PFSK-1 (cell line): ENCODE results near the gene RFPL2.

Experiments
- FOXP2 ChIP-seq: optimal IDR thresholded peaks from 2 replicates; pipeline ENCODE3; 2011; ENCODE audit warnings: borderline replicate concordance, control low read depth, inconsistent platforms; ENCODE audit not compliant: insufficient read depth; ENCODE audit errors: extremely low read length, extremely low read depth
- POLR2AphosphoS5 ChIP-seq: IDR thresholded peaks from 2 replicates; pipeline ENCODE4 v1.6.1; 2012; ENCODE audit warnings: low read depth, mild to moderate bottlenecking, control low read depth, low read length, moderate library complexity
- SIN3A ChIP-seq: IDR thresholded peaks from 2 replicates; pipeline ENCODE4 v1.6.1; 2012; ENCODE audit warnings: mild to moderate bottlenecking, low read length, moderate library complexity, borderline replicate concordance; ENCODE audit not compliant: insufficient read depth
- TAF1 ChIP-seq: IDR thresholded peaks from 2 replicates; pipeline ENCODE4 v1.6.1; 2012; ENCODE audit warnings: low read length, control low read depth, borderline replicate concordance; ENCODE audit not compliant: insufficient read depth
- TF ChIP-seq, protein P1 (sequence below), 2 experiments: IDR thresholded peaks; 2 replicates each; pipeline versions ENCODE4 v1.6.1 to v1.8.0; 2011 to 2012; ENCODE audit warnings: low read depth in 2 of 2, low read length in 2 of 2, control low read depth in 1 of 2, inconsistent platforms in 1 of 2, mild to moderate bottlenecking in 1 of 2, moderate library complexity in 1 of 2; ENCODE audit not compliant: insufficient read depth in 1 of 2

RFPL2 gene

DNA sequence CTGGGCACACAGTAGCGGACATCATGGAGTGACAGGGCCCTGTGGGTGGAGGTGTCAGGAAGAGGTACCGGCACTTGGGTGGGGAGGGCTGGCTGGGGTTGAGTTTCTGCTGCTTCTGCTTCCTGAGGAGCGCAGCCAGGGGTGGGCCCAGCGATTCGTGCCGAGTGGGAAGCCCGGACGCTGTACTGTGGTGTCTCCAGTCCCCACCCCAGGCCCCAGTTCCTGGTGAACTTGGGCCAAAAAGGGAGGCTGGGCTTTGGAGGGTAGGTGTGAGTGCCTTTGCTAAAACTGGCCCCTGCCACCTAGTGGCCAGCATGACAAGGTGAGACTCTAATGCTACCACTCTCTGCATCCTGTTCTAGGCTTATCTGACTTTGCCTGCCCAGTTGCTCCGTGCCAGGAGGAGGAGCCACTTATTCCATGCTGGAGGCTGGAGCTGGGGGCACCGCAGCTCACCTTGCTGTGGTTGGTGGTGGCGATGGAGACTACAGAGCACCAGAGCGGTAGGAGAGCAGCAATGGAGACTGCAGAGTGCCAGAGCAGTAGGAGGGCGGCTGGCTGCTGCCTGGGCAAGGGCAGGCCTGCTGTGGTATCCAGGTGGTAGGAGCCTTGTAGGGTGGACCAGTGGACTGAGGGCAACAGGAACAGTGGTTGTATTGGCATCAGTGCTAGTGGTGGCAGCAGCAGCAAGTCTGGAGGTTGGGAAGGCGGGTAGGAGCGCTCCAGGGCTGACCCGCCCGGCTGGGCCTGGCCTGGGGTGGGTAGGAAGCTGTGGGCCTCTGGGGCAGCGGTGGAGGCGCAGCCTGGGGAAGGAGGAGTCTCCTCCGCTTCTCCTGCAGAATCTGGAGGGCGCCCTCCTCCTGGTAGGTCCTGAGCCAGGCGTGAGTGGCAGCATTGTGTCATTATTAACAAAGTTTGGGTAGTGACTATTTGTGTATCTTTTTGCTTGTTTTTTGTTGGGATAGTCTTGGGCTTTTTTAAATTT is 2.2 kb upstream of the RFPL2 start:
- TF ChIP-seq, protein P1, sequence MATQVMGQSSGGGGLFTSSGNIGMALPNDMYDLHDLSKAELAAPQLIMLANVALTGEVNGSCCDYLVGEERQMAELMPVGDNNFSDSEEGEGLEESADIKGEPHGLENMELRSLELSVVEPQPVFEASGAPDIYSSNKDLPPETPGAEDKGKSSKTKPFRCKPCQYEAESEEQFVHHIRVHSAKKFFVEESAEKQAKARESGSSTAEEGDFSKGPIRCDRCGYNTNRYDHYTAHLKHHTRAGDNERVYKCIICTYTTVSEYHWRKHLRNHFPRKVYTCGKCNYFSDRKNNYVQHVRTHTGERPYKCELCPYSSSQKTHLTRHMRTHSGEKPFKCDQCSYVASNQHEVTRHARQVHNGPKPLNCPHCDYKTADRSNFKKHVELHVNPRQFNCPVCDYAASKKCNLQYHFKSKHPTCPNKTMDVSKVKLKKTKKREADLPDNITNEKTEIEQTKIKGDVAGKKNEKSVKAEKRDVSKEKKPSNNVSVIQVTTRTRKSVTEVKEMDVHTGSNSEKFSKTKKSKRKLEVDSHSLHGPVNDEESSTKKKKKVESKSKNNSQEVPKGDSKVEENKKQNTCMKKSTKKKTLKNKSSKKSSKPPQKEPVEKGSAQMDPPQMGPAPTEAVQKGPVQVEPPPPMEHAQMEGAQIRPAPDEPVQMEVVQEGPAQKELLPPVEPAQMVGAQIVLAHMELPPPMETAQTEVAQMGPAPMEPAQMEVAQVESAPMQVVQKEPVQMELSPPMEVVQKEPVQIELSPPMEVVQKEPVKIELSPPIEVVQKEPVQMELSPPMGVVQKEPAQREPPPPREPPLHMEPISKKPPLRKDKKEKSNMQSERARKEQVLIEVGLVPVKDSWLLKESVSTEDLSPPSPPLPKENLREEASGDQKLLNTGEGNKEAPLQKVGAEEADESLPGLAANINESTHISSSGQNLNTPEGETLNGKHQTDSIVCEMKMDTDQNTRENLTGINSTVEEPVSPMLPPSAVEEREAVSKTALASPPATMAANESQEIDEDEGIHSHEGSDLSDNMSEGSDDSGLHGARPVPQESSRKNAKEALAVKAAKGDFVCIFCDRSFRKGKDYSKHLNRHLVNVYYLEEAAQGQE (IDR thresholded peaks at IDR 0.05; ENCODE audit: insufficient read depth in 1 of 2, low read depth in 2 of 2, low read length in 2 of 2): no peak
- TF ChIP-seq FOXP2: no peak
- TF ChIP-seq TAF1: no peak

DNA sequence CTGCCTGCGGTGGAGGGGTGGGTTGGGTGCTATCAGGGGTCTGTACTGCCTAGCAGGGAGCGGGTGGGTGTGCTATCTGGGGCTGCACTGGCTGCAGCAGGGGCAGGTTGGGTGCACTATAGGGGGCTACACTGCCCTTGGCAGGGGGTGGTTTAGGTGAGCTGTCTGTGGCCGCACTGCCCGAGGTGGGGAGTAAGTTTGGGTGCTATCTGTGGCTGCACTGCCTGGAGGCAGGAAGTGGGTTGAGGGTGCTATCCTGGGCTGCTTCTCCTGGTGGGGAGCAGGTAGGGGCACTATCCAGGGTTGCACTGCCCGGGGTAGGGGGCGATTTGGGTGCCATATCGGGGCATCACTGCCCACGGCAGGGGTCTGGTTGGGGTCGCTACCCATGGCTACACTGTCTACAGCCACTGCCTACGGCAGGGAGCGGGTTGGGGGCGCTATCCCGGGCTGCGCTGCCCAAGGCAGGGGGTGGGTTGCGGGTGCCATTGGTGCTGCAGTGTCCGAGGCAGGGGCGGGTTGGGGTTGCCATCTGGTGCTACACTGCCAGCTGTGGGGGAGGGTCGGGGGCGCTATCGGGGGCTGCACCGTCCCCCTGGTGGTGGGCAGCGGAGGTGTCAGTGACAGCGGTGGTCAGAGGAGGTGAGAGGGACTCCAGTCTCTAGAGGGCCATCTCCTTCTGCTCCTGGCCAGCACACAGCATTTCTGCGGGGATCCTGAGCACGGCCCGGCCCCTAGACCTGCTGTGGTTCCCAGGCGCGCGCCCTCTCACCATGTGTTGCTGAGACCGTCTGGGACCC is 1.3 kb upstream of the RFPL2 start:
- TF ChIP-seq TAF1 (no peak), POLR2AphosphoS5 (no peak), FOXP2 (no peak), SIN3A (no peak)
- TF ChIP-seq, protein P1 (IDR thresholded peaks at IDR 0.05; ENCODE audit: insufficient read depth in 1 of 2, low read depth in 2 of 2, low read length in 2 of 2): no peak

DNA sequence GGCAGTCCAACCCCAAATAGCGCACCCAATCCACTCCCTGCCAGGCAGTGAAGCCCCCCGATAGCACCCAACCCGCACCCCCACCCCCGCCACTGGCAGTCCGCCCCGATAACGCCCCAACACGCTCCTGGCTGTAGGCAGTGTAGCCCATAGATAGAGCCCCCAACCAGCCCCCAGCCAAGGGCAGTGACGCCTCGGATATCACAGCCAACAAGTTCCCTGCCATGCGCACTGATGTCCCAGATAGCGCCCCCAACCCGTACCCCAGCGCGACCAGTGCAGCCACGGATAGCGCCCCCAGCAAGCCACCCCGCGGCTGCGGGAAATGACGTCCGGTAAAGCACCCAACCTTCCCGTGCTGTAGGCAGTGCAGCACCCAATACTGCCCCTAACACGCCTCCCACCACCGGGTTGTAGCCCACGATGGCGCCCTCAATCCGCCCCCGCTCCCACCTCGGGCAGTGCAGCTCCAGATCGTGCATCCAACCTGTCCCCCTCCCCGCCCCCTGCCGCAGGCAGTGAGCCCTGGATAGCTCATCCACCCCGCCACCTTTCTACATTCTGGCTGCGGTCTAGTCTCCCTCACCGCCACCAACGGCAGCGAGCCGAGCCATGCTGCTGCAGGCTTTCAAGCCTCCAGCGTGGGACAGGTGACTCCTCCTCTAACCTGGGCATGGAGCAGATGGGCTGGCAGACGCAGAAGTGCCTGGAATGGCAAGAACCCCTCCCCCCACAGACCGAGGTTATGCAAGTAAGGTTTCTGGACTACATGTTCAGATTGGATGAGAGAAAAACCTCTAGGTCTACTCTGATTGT is 625 bp downstream of the RFPL2 start:
- TF ChIP-seq TAF1: no peak
- no peak for TF ChIP-seq FOXP2
- no peak for TF ChIP-seq POLR2AphosphoS5
- no peak for TF ChIP-seq SIN3A
- TF ChIP-seq, protein P1 (IDR thresholded peaks at IDR 0.05; ENCODE audit: insufficient read depth in 1 of 2, low read depth in 2 of 2, low read length in 2 of 2): no peak

DNA sequence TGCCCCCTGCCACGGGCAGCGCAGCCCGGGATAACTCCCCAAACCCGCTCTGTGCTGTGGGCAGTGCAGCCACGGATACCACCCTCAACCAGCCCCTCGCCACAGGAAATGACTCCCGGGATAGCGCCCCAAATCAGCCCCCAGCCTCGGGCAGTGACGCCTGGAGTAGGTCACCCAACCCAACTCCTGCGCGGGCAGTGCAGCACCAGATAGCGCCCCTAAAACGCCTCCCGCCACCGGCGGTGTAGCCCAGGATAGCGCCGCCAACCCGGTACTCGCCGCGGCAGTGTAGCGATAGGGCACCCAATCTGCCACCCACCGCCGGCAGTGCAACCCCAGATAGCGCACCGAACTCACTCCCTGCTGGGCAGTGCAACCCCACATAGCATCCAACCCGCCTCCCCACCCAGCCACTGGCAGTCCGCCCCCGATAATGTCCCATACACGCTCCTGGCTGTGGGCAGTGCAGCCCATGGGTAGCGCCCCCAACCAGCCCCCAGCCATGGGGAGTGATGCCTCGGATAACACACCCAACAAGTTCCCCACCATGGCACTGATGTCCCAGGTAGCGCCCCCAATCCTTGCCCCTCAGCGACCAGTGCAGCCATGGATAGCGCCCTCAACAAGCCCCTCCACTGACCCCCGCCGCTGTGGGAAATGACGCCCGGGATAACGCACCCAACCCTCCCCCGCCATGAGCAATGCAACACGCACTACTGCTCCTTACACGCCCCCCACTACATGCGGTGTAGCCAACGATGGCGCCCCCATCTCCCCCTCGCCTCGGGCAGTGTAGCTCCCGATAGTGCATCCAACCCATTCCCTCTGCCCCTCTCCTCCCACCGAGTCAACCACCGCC is 1.5 kb downstream of the RFPL2 start:
- TF ChIP-seq POLR2AphosphoS5: no peak
- TF ChIP-seq FOXP2: no peak
- TF ChIP-seq, protein P1 (IDR thresholded peaks at IDR 0.05; ENCODE audit: insufficient read depth in 1 of 2, low read depth in 2 of 2, low read length in 2 of 2): no peak
